Glutamatergic neuron (in vitro differentiated cells): ENCODE results near the gene BORCS5. TPM values are rescaled to one million over a fixed set of nuclear protein-coding genes. Genes with fewer than 3 reads are reported as not detected.
"Not testable (repeated sequence)": the region's sequence is repeated elsewhere in the genome, so short reads cannot be mapped to it uniquely, and the experiment has no call there.

Experiments
- DNase-seq: peaks from one replicate; pipeline ENCODE4 v3.0.0; 2022
- H3K27ac Mint-ChIP-seq: one replicate; pipeline ENCODE4 v1.8.0; 2020; ENCODE audit warnings: mild to moderate bottlenecking, mixed read lengths, inconsistent platforms; ENCODE audit not compliant: unreplicated experiment
- H3K27me3 Mint-ChIP-seq: one replicate; pipeline ENCODE4 v1.8.0; 2020; ENCODE audit warnings: mild to moderate bottlenecking, moderate library complexity, mixed read lengths, inconsistent platforms; ENCODE audit not compliant: unreplicated experiment
- H3K36me3 Mint-ChIP-seq: one replicate; pipeline ENCODE4 v1.8.0; 2020; ENCODE audit warnings: mild to moderate bottlenecking, mixed read lengths, inconsistent platforms; ENCODE audit not compliant: unreplicated experiment
- H3K4me1 Mint-ChIP-seq: one replicate; pipeline ENCODE4 v1.8.0; 2020; ENCODE audit warnings: mild to moderate bottlenecking, low read depth, mixed read lengths, inconsistent platforms; ENCODE audit not compliant: unreplicated experiment
- H3K4me3 Mint-ChIP-seq: one replicate; pipeline ENCODE4 v1.8.0; 2020; ENCODE audit warnings: mild to moderate bottlenecking, mixed read lengths, inconsistent platforms; ENCODE audit not compliant: unreplicated experiment
- H3K9me3 Mint-ChIP-seq: one replicate; pipeline ENCODE4 v1.8.0; 2020; ENCODE audit warnings: mild to moderate bottlenecking, moderate library complexity, mixed read lengths, inconsistent platforms; ENCODE audit not compliant: unreplicated experiment
- CTCF ChIP-seq: fragments of 200-600 bp; sonication (generic); IDR thresholded peaks from one replicate; pipeline ENCODE4 v1.5.0; 2021; ENCODE audit not compliant: partially characterized antibody, unreplicated experiment
- total RNA-seq: library from RNA; stranded (reverse); fragmentation: NEBNext Ultra II Directional; extraction: Animal tissue kit (Norgen Biotek cat#: 25700); gene quantifications from one replicate; pipeline ENCODE4 v1.2.1, GENCODE V29; 2021; ENCODE audit not compliant: unreplicated experiment

Gene BORCS5
- total RNA-seq, 1 donor from 2014 or later = 30.2 TPM

GRCh38 chr12:12406762-12407161 lies 49.9 kb downstream of the BORCS5 start:
- Mint-ChIP-seq H3K4me1 (no peaks in the 10 kb centered on the region), H3K4me3 (no peak overlapping the region), H3K36me3 (peaks cover 6% of the 10 kb centered on the region), H3K27me3 (no peaks in the 10 kb centered on the region), H3K27ac (no peak overlapping the region), H3K9me3 (no peaks in the 10 kb centered on the region)
- no peak for TF ChIP-seq CTCF
- no peak for DNase-seq

- no peak overlapping the region for H3K4me3 Mint-ChIP-seq
- H3K4me1 Mint-ChIP-seq = no peaks in the 10 kb centered on the region
- no peak for TF ChIP-seq CTCF
- H3K9me3 Mint-ChIP-seq = peaks cover 3% of the 10 kb centered on the region
- H3K27ac Mint-ChIP-seq = no peak overlapping the region
- H3K36me3 Mint-ChIP-seq = peaks cover 6% of the 10 kb centered on the region
- DNase-seq = no peak
- H3K27me3 Mint-ChIP-seq = peaks cover under 1% of the 10 kb centered on the region
Observed at GRCh38 chr12:12408265-12408690, 51.4 kb downstream of the BORCS5 start.

GRCh38 chr12:12409337-12409736 lies 52.5 kb downstream of the BORCS5 start:
- not testable (repeated sequence) for H3K36me3 Mint-ChIP-seq, DNase-seq, H3K27ac Mint-ChIP-seq, H3K27me3 Mint-ChIP-seq, H3K4me1 Mint-ChIP-seq, H3K4me3 Mint-ChIP-seq, H3K9me3 Mint-ChIP-seq

- H3K27me3 Mint-ChIP-seq = peaks cover 7% of the 10 kb centered on the region
- DNase-seq = no peak
- H3K4me1 Mint-ChIP-seq = no peaks in the 10 kb centered on the region
- H3K9me3 Mint-ChIP-seq = peaks cover 14% of the 10 kb centered on the region
- H3K27ac Mint-ChIP-seq = no peak overlapping the region
- no peak for TF ChIP-seq CTCF
- no peak overlapping the region for H3K4me3 Mint-ChIP-seq
- peaks cover 20% of the 10 kb centered on the region for H3K36me3 Mint-ChIP-seq
Observed at GRCh38 chr12:12415886-12416285, 59.0 kb downstream of the BORCS5 start.

- H3K4me3 Mint-ChIP-seq, H3K27me3 Mint-ChIP-seq, H3K27ac Mint-ChIP-seq, H3K4me1 Mint-ChIP-seq, DNase-seq: not testable (repeated sequence)
- peaks cover 33% of the 10 kb centered on the region for H3K36me3 Mint-ChIP-seq
- peaks cover 17% of the 10 kb centered on the region for H3K9me3 Mint-ChIP-seq
Observed at GRCh38 chr12:12419165-12419564, 62.3 kb downstream of the BORCS5 start.

- Mint-ChIP-seq H3K9me3 (peaks cover 10% of the 10 kb centered on the region), H3K4me3 (no peak overlapping the region), H3K27ac (no peak overlapping the region), H3K27me3 (no peaks in the 10 kb centered on the region), H3K36me3 (peaks cover 21% of the 10 kb centered on the region), H3K4me1 (no peaks in the 10 kb centered on the region)
- no peak for TF ChIP-seq CTCF
- no peak for DNase-seq
Observed at GRCh38 chr12:12423367-12423766, 66.5 kb downstream of the BORCS5 start.
